Keratinocyte (primary cell): Measurements from ENCODE around the gene TP63.

Experiments used
- CTCF ChIP-seq, 3 experiments: IDR thresholded peaks in 1 of 3; conservative IDR thresholded peaks in 1 of 3; optimal IDR thresholded peaks in 1 of 3; 2 replicates in 2 of 3; 3 replicates in 1 of 3; pipeline versions ENCODE3 to v1.5.1; 2011; ENCODE audit warnings: low read length in 3 of 3, mild to moderate bottlenecking in 3 of 3, moderate library complexity in 2 of 3, control low read depth in 1 of 3, inconsistent platforms in 1 of 3; ENCODE audit not compliant: insufficient read depth in 2 of 3; ENCODE audit errors: extremely low read depth in 1 of 3
- EZH2 ChIP-seq: IDR thresholded peaks from one replicate; pipeline ENCODE4 v1.6.1; 2012; ENCODE audit warnings: inconsistent platforms, mild to moderate bottlenecking, low read length, moderate library complexity

GRCh38 chr3:189902230-189903186 lies 271.3 kb downstream of the TP63 start:
- no peak for TF ChIP-seq CTCF (optimal IDR thresholded peaks at IDR 0.05 in 1 of 3, IDR thresholded peaks at IDR 0.05 in 1 of 3, conservative IDR thresholded peaks at IDR 0.05 in 1 of 3; ENCODE audit: extremely low read depth in 1 of 3, insufficient read depth in 2 of 3, low read length in 3 of 3)
- TF ChIP-seq EZH2 = no peak
